OCI-LY1 (cell line): Measurements from ENCODE around the gene ZNHIT1.

Source experiments
- EZH2 ChIP-seq: fragments of 200-600 bp; sonication (generic), shearing (Covaris generic); IDR thresholded peaks from 2 replicates; pipeline ENCODE4 v1.8.0; 2017; ENCODE audit warnings: borderline replicate concordance, mixed run types, mild to moderate bottlenecking, antibody characterized with exemption, low read length, moderate library complexity, mixed read lengths
- TF ChIP-seq, protein P1 (sequence below): fragments of 200-600 bp; sonication (generic), shearing (Covaris generic); IDR thresholded peaks from 2 replicates; pipeline ENCODE4 v1.5.1; 2017; ENCODE audit warnings: mild to moderate bottlenecking, antibody characterized with exemption, low read length, moderate library complexity, mixed read lengths

DNA sequence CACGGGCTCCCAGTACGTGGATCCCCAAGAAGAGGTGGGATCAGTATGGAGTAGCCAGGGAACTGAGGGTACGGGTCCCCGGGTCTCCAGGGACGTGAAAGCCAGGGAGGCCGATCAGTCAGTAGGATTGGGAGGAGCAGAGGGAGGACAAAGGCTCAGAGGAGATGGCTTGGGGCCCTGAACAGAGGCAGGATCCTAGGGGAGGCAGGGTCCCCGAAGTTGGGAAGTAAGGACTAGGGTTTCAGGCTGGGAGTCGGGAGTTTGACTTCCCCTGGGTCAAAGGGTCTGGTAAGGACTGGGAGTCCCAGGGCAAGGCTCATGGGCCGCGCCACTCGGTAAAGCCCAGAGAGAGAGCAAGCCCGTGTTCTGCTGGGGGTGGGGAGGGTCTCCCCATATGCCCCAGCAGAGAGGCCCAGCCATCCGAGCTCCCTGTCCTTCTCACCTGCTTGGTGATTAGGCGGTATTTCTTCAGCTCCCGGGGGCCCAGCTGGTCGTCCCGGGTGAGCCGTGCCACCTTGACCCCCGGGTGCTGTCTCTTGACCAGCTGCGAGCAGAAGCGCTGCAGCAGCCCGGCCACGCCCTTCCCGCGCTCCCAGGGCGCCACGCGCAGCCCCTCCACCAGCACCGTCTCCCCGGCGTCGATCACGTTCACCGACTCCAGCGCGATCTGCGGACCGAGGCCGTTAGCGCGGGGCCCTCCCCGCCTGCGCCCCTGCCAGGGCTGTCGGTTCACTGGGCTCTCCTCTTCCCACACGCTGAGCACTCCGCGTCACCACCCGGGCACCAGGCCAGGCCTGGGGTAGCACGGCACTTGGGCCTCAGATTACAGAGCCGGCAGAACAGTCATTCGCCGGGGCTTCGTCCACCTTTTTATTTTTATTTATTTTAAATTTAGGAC is 44.9 kb upstream of the ZNHIT1 start:
- TF ChIP-seq, protein P1, sequence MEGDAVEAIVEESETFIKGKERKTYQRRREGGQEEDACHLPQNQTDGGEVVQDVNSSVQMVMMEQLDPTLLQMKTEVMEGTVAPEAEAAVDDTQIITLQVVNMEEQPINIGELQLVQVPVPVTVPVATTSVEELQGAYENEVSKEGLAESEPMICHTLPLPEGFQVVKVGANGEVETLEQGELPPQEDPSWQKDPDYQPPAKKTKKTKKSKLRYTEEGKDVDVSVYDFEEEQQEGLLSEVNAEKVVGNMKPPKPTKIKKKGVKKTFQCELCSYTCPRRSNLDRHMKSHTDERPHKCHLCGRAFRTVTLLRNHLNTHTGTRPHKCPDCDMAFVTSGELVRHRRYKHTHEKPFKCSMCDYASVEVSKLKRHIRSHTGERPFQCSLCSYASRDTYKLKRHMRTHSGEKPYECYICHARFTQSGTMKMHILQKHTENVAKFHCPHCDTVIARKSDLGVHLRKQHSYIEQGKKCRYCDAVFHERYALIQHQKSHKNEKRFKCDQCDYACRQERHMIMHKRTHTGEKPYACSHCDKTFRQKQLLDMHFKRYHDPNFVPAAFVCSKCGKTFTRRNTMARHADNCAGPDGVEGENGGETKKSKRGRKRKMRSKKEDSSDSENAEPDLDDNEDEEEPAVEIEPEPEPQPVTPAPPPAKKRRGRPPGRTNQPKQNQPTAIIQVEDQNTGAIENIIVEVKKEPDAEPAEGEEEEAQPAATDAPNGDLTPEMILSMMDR: no peak
- no peak for TF ChIP-seq EZH2
